ENCODE data around the gene CEP63.

DNA sequence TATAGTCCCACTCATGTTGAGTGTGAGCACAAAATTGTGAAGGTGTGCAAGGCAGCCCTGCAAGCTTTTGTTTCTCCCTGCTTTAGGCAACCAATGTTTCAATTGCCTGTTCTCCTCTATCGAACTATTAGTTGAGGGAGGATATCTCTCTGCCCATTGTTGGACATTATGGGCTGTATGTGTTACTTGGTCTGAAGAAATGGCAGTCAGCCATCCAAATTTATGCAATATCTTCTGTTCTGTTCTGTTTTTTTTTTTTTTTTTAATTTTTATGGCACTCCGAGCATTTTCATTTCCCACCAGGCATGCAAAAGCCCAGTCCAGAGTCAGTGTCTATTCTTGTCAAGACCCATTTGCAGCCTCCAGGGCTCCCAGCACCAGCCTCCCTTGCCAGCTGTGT lies 44.0 kb upstream of the CEP63 start:
- TF ChIP-seq, protein P1, sequence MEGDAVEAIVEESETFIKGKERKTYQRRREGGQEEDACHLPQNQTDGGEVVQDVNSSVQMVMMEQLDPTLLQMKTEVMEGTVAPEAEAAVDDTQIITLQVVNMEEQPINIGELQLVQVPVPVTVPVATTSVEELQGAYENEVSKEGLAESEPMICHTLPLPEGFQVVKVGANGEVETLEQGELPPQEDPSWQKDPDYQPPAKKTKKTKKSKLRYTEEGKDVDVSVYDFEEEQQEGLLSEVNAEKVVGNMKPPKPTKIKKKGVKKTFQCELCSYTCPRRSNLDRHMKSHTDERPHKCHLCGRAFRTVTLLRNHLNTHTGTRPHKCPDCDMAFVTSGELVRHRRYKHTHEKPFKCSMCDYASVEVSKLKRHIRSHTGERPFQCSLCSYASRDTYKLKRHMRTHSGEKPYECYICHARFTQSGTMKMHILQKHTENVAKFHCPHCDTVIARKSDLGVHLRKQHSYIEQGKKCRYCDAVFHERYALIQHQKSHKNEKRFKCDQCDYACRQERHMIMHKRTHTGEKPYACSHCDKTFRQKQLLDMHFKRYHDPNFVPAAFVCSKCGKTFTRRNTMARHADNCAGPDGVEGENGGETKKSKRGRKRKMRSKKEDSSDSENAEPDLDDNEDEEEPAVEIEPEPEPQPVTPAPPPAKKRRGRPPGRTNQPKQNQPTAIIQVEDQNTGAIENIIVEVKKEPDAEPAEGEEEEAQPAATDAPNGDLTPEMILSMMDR (IDR thresholded peaks at IDR 0.05; ENCODE audit: poor library complexity, severe bottlenecking) = no peak
- TF ChIP-seq TAF1 (IDR thresholded peaks at IDR 0.05; ENCODE audit: low read depth) (no peak), RAD21 (conservative IDR thresholded peaks at IDR 0.05) (no peak), EZH2 (IDR thresholded peaks at IDR 0.05; ENCODE audit: borderline replicate concordance, insufficient read depth, low read length, poor library complexity, severe bottlenecking) (no peak), POLR2AphosphoS5 (IDR thresholded peaks at IDR 0.05) (no peak), EP300 (conservative IDR thresholded peaks at IDR 0.05; ENCODE audit: poor library complexity, severe bottlenecking) (no peak)
- TF ChIP-seq, protein P2, sequence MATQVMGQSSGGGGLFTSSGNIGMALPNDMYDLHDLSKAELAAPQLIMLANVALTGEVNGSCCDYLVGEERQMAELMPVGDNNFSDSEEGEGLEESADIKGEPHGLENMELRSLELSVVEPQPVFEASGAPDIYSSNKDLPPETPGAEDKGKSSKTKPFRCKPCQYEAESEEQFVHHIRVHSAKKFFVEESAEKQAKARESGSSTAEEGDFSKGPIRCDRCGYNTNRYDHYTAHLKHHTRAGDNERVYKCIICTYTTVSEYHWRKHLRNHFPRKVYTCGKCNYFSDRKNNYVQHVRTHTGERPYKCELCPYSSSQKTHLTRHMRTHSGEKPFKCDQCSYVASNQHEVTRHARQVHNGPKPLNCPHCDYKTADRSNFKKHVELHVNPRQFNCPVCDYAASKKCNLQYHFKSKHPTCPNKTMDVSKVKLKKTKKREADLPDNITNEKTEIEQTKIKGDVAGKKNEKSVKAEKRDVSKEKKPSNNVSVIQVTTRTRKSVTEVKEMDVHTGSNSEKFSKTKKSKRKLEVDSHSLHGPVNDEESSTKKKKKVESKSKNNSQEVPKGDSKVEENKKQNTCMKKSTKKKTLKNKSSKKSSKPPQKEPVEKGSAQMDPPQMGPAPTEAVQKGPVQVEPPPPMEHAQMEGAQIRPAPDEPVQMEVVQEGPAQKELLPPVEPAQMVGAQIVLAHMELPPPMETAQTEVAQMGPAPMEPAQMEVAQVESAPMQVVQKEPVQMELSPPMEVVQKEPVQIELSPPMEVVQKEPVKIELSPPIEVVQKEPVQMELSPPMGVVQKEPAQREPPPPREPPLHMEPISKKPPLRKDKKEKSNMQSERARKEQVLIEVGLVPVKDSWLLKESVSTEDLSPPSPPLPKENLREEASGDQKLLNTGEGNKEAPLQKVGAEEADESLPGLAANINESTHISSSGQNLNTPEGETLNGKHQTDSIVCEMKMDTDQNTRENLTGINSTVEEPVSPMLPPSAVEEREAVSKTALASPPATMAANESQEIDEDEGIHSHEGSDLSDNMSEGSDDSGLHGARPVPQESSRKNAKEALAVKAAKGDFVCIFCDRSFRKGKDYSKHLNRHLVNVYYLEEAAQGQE (IDR thresholded peaks at IDR 0.05; ENCODE audit: borderline replicate concordance) = no peak
